ENCODE data around the gene CTSA. TPM values are rescaled to one million over a fixed set of nuclear protein-coding genes. Genes with fewer than 3 reads are reported as not detected.

CTSA gene
- total and polyA plus RNA-seq, 10 donors: 56.6 to 203 (median 176) TPM

DNA sequence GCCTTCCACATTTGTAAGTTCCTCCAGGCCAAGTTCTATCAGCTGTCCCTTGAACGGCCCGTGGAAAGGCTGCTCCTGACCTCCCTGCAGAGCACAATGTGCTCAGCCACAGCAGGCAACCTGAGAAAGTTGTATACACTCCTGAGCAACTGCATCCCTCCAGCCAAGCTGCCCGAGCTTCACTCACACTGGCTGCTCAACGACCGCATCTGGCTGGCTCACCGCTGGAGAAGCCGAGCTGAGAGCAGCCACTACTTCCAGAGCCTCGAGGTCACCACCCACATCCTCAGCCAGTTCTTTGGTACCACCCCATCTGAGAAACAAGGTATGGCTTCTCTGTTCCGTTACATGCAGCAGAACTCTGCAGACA lies 8.1 kb upstream of the CTSA start:
- no peaks in the 10 kb centered on the region for H3K27me3 ChIP-seq (replicated peaks in 1 of 7)
- H3K4me3 ChIP-seq: no peak overlapping the region
- DNase-seq: peak; percentile 62
- H3K4me1 ChIP-seq: peaks cover 28 to 63% (median 48%) of the 10 kb centered on the region in 6 donors
- intact Hi-C loops (cut with DNase I; ENCODE audit: low total_unique reads): loop anchor here (10.0 kb wide), 1 partner anchor 88 kb away; the partner anchor contains the start of genes DNTTIP1 and WFDC3
- H3K36me3 ChIP-seq: peaks cover 0 to 69% (median 29%) of the 10 kb centered on the region in 6 donors
- no peaks in the 10 kb centered on the region for H3K9me3 ChIP-seq
- H3K27ac ChIP-seq: no peak overlapping the region
- 80 to 91% (median 86%) methylated on average over 9 of the region's 9 CpGs for WGBS, 5 donors
- TF ChIP-seq POLR2A (IDR thresholded peaks at IDR 0.05) (no peak), POLR2AphosphoS5 (IDR thresholded peaks at IDR 0.05) (no peak)
- TF ChIP-seq, protein P1, sequence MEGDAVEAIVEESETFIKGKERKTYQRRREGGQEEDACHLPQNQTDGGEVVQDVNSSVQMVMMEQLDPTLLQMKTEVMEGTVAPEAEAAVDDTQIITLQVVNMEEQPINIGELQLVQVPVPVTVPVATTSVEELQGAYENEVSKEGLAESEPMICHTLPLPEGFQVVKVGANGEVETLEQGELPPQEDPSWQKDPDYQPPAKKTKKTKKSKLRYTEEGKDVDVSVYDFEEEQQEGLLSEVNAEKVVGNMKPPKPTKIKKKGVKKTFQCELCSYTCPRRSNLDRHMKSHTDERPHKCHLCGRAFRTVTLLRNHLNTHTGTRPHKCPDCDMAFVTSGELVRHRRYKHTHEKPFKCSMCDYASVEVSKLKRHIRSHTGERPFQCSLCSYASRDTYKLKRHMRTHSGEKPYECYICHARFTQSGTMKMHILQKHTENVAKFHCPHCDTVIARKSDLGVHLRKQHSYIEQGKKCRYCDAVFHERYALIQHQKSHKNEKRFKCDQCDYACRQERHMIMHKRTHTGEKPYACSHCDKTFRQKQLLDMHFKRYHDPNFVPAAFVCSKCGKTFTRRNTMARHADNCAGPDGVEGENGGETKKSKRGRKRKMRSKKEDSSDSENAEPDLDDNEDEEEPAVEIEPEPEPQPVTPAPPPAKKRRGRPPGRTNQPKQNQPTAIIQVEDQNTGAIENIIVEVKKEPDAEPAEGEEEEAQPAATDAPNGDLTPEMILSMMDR (IDR thresholded peaks at IDR 0.05 in 8 of 11, conservative IDR thresholded peaks at IDR 0.05 in 3 of 11): no peak

DNA sequence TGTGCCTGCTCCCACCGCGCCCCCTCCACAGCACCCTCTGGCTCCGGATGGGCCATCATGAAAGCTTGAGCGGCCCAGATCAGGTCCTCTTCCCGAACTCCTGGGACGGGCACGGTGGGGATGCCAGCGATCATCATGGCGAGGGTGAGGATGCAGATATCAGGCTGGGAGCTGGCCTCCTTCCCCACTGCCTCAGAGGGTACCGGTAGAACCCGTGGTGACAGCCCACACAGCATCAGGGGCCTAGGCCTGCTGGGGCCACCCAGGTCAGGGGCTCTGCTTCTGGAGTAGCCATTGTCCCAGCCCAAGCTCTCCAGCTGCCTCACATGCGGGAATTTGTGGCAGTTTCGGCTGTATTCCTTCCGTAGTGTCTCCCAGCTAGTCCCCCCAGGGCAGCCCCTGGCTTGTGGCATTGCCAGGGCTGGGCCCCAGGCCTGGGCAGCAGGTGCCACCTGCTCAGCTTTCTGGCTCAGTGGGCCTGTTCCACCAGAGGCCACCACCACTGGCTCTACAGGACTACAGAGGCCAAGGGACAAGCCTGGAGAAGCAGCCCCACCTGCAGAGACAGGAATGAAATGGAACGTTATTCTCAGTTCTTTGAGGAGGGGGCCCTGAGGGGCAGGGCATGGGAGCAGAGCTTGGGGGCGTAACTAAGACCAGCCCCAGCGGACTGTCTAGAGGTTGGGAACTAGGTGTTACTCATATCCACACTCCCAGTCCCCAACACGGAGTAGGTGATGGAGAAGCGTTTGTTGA lies 4.4 kb upstream of the CTSA start:
- Histone ChIP-seq H3K36me3 (peaks cover 0 to 65% (median 24%) of the 10 kb centered on the region in 6 donors), H3K9me3 (no peaks in the 10 kb centered on the region), H3K27ac (peak overlapping the region in 1 of 8 donors; percentile 2), H3K27me3 (replicated peaks in 1 of 7) (no peaks in the 10 kb centered on the region), H3K4me1 (peaks cover 29 to 81% (median 62%) of the 10 kb centered on the region in 6 donors), H3K4me3 (no peak overlapping the region)
- intact Hi-C loops (cut with DNase I; ENCODE audit: low total_unique reads): loop anchor here (10.0 kb wide), 1 partner anchor 92 kb away; the partner anchor contains the start of genes DNTTIP1 and WFDC3
- 93 to 96% (median 96%) methylated on average over 16 to 19 of the region's 19 CpGs for WGBS, 5 donors
- DNase-seq: no peak
- no peak for TF ChIP-seq POLR2A (IDR thresholded peaks at IDR 0.05)
- TF ChIP-seq POLR2AphosphoS5 (IDR thresholded peaks at IDR 0.05): peak in 1 of 3 donors; percentile 23

DNA sequence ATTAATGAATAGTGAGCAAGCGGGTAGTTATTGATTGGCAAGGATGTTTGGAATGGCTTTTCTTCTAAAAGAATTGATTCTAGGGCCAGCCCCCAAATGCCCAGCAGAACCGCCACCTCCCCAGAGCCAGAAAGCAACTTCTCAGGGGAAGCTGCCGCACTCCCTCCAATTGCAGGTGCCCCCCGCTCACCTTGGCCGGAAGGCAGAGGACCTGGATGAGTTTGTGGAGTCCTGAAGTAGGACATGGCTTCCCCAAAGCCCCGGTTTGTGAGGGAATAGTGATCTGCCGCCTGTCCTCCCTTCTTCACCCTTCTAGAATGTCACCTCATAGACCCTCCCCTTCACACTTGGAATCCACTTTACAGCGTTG lies 3.8 kb upstream of the CTSA start, which contains the start of gene SPATA25:
TSS of gene SPATA25 (minus strand) at position 277 of the 370 bp plus-strand sequence. CDS start at position 245, 32 bp downstream.
- no peaks in the 10 kb centered on the region for H3K27me3 ChIP-seq (replicated peaks in 1 of 7)
- no peak within 1 kb of the TSS for H3K4me3 ChIP-seq
- DNase-seq: no peak
- H3K36me3 ChIP-seq: peaks cover 0 to 64% (median 24%) of the 10 kb centered on the region in 6 donors
- H3K27ac ChIP-seq: peak within 1 kb of the TSS in 1 of 8 donors; percentile 2
- H3K4me1 ChIP-seq: peaks cover 30 to 81% (median 62%) of the 10 kb centered on the region in 6 donors
- intact Hi-C loops (cut with DNase I; ENCODE audit: low total_unique reads): loop anchor here (10.0 kb wide), 1 partner anchor 93 kb away; the partner anchor contains the start of genes DNTTIP1 and WFDC3
- TF ChIP-seq POLR2A (IDR thresholded peaks at IDR 0.05) (no peak), POLR2AphosphoS5 (IDR thresholded peaks at IDR 0.05) (no peak)
- TF ChIP-seq, protein P1 (IDR thresholded peaks at IDR 0.05 in 8 of 11, conservative IDR thresholded peaks at IDR 0.05 in 3 of 11): no peak
- no peaks in the 10 kb centered on the region for H3K9me3 ChIP-seq
- 93 to 98% (median 95%) methylated on average over 8 of the region's 8 CpGs for WGBS, 5 donors

DNA sequence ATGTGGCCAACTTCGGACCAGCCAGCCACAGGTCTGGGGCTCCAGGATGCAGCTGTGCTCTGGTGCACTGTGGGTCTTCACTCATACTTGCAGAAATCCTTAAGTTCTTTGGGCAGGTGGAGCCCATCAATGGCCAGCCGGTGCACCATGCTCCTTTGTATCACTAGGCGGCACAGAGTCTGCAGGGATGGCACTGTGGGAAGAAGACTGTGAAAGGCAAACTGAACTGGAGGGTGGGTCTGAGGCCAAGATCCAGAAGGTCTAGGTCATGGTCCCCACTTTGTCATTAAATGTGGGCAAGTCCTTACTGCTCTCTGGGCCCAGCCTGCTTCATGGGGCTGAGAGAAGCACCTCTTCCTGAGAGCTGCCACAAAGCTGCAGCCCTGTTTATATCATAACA lies 2.5 kb upstream of the CTSA start:
- H3K9me3 ChIP-seq: no peaks in the 10 kb centered on the region
- H3K27me3 ChIP-seq (replicated peaks in 1 of 7): no peaks in the 10 kb centered on the region
- 63 to 94% (median 86%) methylated on average over 1 to 3 of the region's 3 CpGs for WGBS, 5 donors
- peak overlapping the region in 1 of 8 donors; percentile 90 for H3K27ac ChIP-seq
- peaks cover 41 to 81% (median 67%) of the 10 kb centered on the region in 6 donors for H3K4me1 ChIP-seq
- intact Hi-C loops (cut with DNase I; ENCODE audit: low total_unique reads): loop anchor here (10.0 kb wide), 1 partner anchor 94 kb away; the partner anchor contains the start of genes DNTTIP1 and WFDC3
- DNase-seq: no peak
- peaks cover 0 to 64% (median 12%) of the 10 kb centered on the region in 6 donors for H3K36me3 ChIP-seq
- TF ChIP-seq POLR2A (IDR thresholded peaks at IDR 0.05) (no peak), POLR2AphosphoS5 (IDR thresholded peaks at IDR 0.05) (peak in 1 of 3 donors; percentile 29)
- H3K4me3 ChIP-seq: no peak overlapping the region
